Endothelial cell of umbilical vein (primary cell): Measurements from ENCODE around the gene PLEKHA7.

ENCODE experiments used
- CTCF ChIP-seq, 2 donors: IDR thresholded peaks; 1 replicate in 1 of 2; 2 replicates in 1 of 2; pipeline ENCODE4 v1.5.1; 2011; ENCODE audit warnings: low read length in 2 of 2, mild to moderate bottlenecking in 2 of 2, moderate library complexity in 2 of 2, control low read depth in 1 of 2, inconsistent platforms in 1 of 2, low read depth in 1 of 2; ENCODE audit not compliant: insufficient read depth in 1 of 2; ENCODE audit errors: extremely low read depth in 1 of 2
- GATA2 ChIP-seq: IDR thresholded peaks from 2 replicates; pipeline ENCODE4 v1.7.0; 2011; ENCODE audit warnings: low read depth, mild to moderate bottlenecking, moderate library complexity, mixed read lengths, low read length; ENCODE audit not compliant: insufficient read length, insufficient read depth
- JUN ChIP-seq: IDR thresholded peaks from 2 replicates; pipeline ENCODE4 v1.6.1; 2011; ENCODE audit warnings: borderline replicate concordance, low read depth; ENCODE audit not compliant: insufficient read length, insufficient read depth
- MAX ChIP-seq: IDR thresholded peaks from 2 replicates; pipeline ENCODE4 v1.6.1; 2011; ENCODE audit not compliant: insufficient read depth, insufficient read length
- POLR2A ChIP-seq: IDR thresholded peaks from 2 replicates; pipeline ENCODE4 v1.6.1; 2012; ENCODE audit warnings: low read depth, mild to moderate bottlenecking, control low read depth, low read length
- POLR2AphosphoS5 ChIP-seq: IDR thresholded peaks from 2 replicates; pipeline ENCODE4 v1.6.1; 2012; ENCODE audit warnings: low read depth, mild to moderate bottlenecking, control low read depth, low read length, moderate library complexity; ENCODE audit not compliant: insufficient read depth

- TF ChIP-seq POLR2A (no peak), CTCF (IDR thresholded peaks at IDR 0.05; ENCODE audit: extremely low read depth in 1 of 2, insufficient read depth in 1 of 2, low read depth in 1 of 2, low read length in 2 of 2) (no peak), JUN (no peak), POLR2AphosphoS5 (no peak), GATA2 (peak; percentile 83), MAX (no peak)
These were observed 213.8 kb downstream of the PLEKHA7 start for GRCh38 chr11:16800382-16800781.
